Measurements from ENCODE around the gene SNAPC3. TPM values are rescaled to one million over a fixed set of nuclear protein-coding genes. Genes with fewer than 3 reads are reported as not detected.

The SNAPC3 gene
- total RNA-seq, 1 experiment from 2014 or later = 26.1 TPM

- Histone ChIP-seq H3K9ac (ENCODE audit: low read length) (no peak overlapping the region), H2AFZ (ENCODE audit: low read depth, low read length, poor library complexity, severe bottlenecking) (no peak overlapping the region), H3K9me3 (ENCODE audit: control insufficient read depth in 1 of 2, insufficient read depth in 1 of 2, low read depth in 1 of 2, low read length in 2 of 2) (no peaks in the 10 kb centered on the region), H3K36me3 (ENCODE audit: control insufficient read depth in 1 of 2, insufficient read depth in 2 of 2, low read length in 2 of 2) (no peaks in the 10 kb centered on the region), H3K4me1 (ENCODE audit: control insufficient read depth in 1 of 2, insufficient read depth in 2 of 2, low read length in 2 of 2) (no peaks in the 10 kb centered on the region), H3K4me2 (ENCODE audit: low read length) (no peak overlapping the region), H3K9me2 (ENCODE audit: insufficient read depth) (no peaks in the 10 kb centered on the region), H4K20me1 (ENCODE audit: insufficient read depth) (no peaks in the 10 kb centered on the region), H3K79me2 (ENCODE audit: insufficient read depth, low read length) (no peaks in the 10 kb centered on the region), H3K27ac (ENCODE audit: low read depth, low read length) (no peak overlapping the region), H3K4me3 (replicated peaks in 1 of 2; ENCODE audit: low read depth in 1 of 2, low read length in 2 of 2) (no peak overlapping the region), H3K27me3 (ENCODE audit: insufficient read depth, low read length) (no peaks in the 10 kb centered on the region)
- RAD21 ChIA-PET (ENCODE audit: low non-redundant PET in 1 of 2, low total read pairs in 2 of 2, uncharacterized antibody in 2 of 2, unreplicated experiment in 2 of 2) = no interaction called here
- intact Hi-C loops (cut with micrococcal nuclease) = no loop called here
- BruUV-seq (replicated peaks) = no TSS peak
- TF ChIP-seq JUND (IDR thresholded peaks at IDR 0.05) = no peak
- TF ChIP-seq SRF (IDR thresholded peaks at IDR 0.05; ENCODE audit: low read depth) = no peak
- TF ChIP-seq SP1 (IDR thresholded peaks at IDR 0.05; ENCODE audit: low read depth) = no peak
- no peak for TF ChIP-seq EZH2 (IDR thresholded peaks at IDR 0.05)
- TF ChIP-seq ZNF274 (IDR thresholded peaks at IDR 0.05; ENCODE audit: low read depth, low read length) = no peak
- no peak for TF ChIP-seq ELF1 (IDR thresholded peaks at IDR 0.05; ENCODE audit: borderline replicate concordance, low read depth)
- no peak for TF ChIP-seq TCF7L2 (IDR thresholded peaks at IDR 0.05; ENCODE audit: borderline replicate concordance, extremely low read depth, insufficient read depth, insufficient read length)
- no peak for TF ChIP-seq ZBTB33 (IDR thresholded peaks at IDR 0.05; ENCODE audit: extremely low read depth, insufficient replicate concordance, low read length)
- TF ChIP-seq FOSL1 (IDR thresholded peaks at IDR 0.05; ENCODE audit: low read depth) = no peak
- no peak for TF ChIP-seq POLR2AphosphoS5 (IDR thresholded peaks at IDR 0.05; ENCODE audit: low read depth, low read length)
- no peak for TF ChIP-seq ZFX (IDR thresholded peaks at IDR 0.05)
- no peak for TF ChIP-seq SIN3A (IDR thresholded peaks at IDR 0.05; ENCODE audit: low read depth)
- POLR2A ChIA-PET = no interaction called here
- DNase-seq (ENCODE audit: low read depth, low spot score) = no peak
- CTCF ChIA-PET = interaction anchor here (1.2 kb wide), 1 partner anchor 11 kb away, joined by 4 read pairs; no protein-coding TSS in a partner anchor
- no peak for ATAC-seq
Measured at GRCh38 chr9:15392363-15392762, 30.3 kb upstream of the SNAPC3 start.
